Activated naive CD4-positive, alpha-beta T cell (primary cell): ENCODE data around the gene CKS2.

Experiments
- DNase-seq, 4 experiments: peaks; one replicate each; lab custom pipeline; 2025; lab: John Stamatoyannopoulos, UW

The CKS2 gene

GRCh38 chr9:89350988-89351557 lies 40.1 kb downstream of the CKS2 start:
- no peak for DNase-seq

GRCh38 chr9:89351584-89352300 lies 40.7 kb downstream of the CKS2 start:
- DNase-seq: no peak

DNA sequence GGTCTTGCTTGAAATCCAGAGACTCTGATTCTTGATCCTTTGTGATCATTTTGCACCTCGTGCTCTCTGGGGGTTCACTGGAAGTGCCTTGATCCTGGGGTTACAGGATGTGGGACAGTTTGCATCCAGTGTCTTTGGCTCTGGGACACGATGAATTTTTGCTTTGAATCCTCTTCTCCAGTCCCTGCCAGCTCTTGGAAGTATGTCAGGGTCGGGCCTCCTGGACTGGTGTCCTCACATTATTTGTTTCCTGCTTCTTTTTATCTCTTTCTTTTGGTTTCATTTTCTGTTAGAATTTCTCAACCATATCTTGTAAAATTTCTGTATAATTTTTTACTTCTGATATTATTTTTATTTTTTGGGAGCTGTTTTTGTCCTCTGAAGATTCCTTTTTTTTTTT lies 41.5 kb downstream of the CKS2 start:
- no peak for DNase-seq

DNA sequence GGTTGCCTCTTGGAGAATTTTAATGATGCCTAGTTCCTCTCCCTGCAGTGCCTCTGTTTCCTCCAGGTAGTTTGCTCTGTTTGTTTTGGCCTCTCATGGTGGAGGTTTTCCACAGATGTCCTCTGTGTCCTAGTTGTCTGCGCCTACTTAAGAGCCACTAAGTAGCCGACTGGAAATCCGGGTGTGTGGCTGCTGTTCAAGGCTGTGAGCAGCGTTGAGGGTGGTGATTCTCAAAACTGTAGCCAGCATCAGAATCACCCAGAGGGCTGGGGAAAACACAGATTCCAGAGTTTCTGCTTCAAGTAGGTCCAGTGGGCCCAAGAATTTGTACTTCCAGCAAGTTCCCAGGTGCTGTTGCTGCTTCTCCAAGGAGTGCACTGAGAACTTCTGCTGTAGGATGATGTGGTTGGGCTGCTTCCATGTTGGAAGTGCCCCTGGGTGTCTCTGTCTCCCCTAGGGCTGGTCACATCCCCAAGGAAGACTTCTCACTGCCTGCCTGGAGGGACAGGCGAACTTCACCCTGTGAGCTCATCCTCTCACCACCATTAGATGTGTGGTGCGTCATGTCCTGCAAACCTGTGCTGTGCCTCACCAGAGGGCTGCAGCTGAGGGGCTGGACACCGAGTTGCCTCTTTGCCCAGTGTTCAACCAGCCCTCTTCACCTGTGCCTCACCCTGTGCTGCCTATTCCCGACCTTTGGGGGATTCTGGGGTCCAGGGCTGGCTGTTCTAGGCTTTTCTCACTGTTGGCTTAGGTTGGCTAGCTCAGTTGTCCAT lies 42.1 kb downstream of the CKS2 start:
- DNase-seq: no peak

DNA sequence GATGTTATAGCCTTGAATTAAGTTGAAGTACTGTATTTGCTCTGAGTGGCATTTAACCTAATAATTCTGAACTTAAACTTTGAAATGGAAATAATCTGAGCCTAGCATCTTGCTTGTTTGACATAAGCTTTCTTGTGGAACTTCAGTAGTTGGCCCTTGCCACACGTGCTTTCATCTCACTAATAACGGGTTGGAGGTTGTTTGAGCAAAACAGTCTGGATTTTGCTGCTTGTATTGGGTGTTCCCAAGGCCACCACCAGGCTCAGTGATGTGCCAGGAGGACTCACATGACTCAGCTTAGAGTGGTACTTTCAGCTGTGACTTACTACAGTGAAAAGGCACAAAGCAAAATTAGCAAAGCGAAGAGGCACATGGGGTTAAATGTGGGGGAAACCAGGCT lies 43.0 kb downstream of the CKS2 start:
- DNase-seq: no peak

GRCh38 chr9:89354471-89354870 lies 43.5 kb downstream of the CKS2 start:
- DNase-seq: no peak

GRCh38 chr9:89356782-89357181 lies 45.8 kb downstream of the CKS2 start:
- DNase-seq: no peak

DNA sequence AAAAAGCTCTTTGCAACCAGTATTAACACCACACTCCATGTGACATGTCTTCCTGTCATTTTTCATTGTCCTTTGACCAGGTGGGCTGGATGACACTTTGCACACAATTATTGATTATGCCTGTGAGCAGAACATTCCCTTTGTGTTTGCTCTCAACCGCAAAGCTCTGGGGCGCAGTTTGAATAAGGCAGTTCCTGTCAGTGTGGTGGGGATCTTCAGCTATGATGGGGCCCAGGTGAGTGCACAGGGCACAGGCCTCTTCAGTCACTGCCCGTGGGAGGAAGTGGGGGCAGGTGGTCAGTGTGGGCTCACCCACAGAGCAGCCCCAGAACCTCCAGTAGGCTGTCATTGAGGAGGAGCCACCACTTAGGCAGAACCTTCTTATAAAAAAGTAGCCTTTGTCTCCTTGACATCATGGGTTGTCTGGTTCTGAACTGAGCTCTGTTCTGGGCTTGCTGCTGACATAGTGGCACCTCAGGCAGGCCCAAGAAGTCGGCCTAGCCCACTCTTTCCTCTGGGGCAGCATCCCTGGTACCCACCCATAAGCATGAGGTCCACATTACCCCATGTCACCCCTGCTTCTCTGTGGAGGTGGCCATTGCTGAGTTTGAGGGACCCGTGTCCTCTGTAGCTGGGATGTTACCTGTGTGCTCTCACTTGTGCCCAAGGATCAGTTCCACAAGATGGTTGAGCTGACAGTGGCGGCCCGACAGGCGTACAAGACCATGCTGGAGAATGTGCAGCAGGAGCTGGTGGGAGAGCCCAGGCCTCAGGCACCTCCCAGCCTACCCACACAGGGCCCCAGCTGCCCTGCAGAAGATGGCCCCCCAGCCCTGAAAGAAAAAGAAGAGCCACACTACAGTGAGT lies 46.6 kb downstream of the CKS2 start:
- no peak for DNase-seq

GRCh38 chr9:89358376-89358916 lies 47.5 kb downstream of the CKS2 start:
- no peak for DNase-seq

GRCh38 chr9:89358985-89359384 lies 48.0 kb downstream of the CKS2 start:
- no peak for DNase-seq

GRCh38 chr9:89359751-89360261 lies 48.8 kb downstream of the CKS2 start:
- no peak for DNase-seq

DNA sequence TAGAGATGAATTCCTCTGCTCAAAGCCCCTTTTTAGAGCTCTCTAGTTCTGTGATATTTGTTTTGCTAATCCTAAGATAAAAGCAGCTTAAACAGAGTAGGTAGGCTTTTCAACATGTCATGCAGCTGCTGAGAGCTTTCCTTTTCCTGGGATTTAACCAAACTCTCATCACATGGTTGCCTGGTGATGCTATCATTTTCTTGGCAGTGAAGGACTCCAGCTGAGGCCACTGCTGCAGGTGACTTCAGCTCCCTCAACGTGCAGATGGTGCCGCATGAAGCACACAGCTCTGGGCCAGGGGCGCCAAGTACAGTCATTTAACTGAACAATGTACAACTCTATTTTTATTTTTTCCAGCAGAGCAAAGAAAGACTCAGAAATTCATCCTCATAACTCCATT lies 49.5 kb downstream of the CKS2 start:
- DNase-seq: no peak

DNA sequence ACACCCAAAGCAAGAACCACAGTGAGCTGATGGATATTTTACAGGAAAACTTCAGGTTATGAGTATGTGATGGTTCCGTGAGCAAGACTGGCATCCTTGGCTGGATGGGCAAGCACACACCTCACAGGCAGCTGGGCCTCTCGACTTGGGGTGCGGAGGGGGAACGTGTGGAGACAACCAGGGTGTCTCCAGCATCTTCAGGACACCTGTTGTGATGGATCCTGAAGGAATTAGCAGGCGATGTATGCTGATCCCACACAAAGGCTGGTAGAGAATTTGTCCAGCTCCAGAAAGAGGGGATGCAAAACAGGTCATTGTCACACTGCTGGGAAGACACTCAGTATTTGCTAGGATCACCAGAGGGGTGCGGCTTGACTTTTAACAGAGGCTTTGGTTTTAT lies 50.0 kb downstream of the CKS2 start:
- no peak for DNase-seq

- no peak for DNase-seq
Observed at GRCh38 chr9:89361816-89362646, 51.0 kb downstream of the CKS2 start.

- DNase-seq: no peak
Observed at GRCh38 chr9:89362647-89363310, 51.8 kb downstream of the CKS2 start.

DNA sequence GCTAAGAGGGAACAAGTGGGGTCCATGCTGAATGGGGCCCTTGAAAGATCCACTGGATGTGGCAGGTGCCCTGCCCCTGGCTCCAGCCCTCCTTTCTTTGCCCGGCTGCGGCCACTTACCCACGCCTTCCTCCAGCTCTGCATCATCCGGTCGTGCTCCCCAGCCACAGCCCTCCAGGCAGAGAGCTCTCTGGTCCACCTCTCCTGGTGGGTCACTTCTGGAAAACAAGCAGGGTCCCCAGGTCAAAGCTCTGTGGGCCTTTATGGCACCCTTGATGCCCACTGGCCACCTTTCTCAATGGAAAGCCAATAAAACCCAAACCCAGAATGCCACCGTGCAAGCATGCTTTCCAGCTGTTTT lies 52.3 kb downstream of the CKS2 start:
- DNase-seq: no peak

DNA sequence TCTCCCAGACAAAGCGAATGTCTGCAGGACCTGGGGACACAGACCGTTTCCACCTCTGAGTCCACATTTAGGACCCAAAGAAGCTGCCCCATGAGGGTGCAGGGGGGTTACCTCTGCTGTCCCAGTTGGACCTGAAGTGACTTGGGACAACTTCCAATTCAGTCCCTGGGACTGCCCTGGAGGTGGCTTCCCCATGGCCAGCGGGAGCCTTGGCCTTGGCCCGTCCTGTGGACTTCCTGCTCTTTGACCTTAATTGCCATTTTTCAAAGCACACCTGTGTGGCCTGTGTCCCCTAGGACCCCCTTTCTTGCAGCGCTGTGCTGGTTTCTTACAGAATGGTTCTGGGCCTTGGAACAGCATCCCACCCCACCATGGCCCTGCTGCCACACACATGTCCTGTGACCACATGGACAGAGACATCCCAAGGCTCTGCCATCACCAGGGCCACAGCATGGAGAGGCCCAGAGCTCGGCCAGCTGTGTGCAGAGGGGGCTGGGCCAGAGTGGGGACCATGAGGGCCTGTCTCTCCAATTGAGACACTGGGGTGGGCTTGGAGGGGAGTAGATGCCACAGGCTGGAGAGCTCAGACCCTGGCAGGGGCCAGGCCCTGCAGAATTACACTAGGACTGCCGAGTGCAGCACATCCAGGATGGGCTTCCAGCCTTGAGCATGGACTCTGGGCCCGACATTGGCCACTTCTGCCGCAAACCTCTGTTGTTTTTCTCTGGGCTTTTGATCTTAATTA lies 53.1 kb downstream of the CKS2 start:
- no peak for DNase-seq

DNA sequence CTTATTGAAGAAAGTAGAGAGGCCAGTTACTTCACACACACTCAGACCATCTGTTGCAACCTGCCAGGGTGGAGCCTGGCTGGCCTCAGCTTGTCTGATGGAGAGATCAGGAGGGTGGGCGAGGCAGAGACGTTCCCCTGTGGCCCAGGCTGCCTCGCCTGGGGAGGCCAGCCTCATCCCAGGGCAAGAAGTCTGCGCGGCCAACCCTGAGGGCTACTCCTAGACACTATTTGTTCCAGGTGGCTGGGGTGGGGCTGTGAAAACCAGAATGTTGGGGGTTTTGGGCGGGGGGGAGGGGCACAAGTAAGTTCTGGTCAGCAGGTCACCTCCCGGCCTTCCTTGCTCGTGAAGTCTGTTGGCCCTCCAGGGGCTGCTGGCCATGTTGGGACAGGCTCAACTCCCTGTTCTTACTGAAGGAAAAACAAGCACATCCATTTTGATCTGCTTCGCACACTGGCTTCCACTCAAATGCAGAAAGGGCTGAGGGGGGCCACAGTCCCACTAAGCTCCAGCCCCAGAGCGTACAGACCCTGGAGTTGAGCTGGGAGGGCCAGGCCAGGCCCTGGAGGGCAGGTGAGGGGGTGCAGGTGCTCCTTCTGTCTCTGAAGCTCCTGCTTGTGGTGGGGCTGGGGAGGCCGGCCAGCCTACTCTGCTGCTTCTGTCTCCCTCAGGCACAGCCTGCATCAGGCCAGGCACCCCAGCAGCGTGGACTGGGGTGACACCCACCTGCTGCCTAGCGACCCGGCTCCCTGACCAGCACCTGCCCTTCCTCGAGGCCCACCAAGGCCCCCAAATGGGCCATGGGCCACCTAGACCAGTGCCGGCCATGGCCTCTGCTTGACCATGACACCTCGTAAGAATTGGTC lies 53.9 kb downstream of the CKS2 start:
- DNase-seq: no peak

DNA sequence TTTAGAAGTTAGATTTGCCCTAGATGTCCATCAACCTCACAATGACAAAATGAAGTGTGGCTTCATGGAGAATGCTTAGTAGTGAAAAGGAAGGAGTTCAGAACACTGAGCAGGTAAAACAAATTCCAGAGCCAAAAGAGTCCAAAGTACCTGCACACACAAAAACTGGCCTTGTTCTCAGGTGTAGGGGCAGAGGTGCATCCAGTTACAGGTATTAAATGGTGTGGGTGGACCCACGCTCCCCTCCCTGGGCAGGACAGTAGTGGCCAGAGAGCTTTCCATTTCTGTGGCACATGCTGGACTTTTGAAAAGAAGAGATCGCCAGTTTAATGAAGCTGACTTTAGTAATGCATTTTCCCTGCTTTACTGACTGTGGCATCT lies 54.5 kb downstream of the CKS2 start:
- no peak for DNase-seq
